Measurements from ENCODE around the gene ZNF430.
"Not testable (repeated sequence)": the region's sequence is repeated elsewhere in the genome, so short reads cannot be mapped to it uniquely, and the experiment has no call there.

ZNF430 gene

GRCh38 chr19:21020298-21021227, at the start of gene ZNF430:
ZNF430 (plus strand) TSS chr19:21020657; CDS start chr19:21020801, 144 bp downstream.
- peak; percentile 90 for DNase-seq

GRCh38 chr19:20992788-20993187, 27.7 kb upstream of the ZNF430 start:
- not testable (repeated sequence) for H3K4me3 Mint-ChIP-seq; H3K27me3 Mint-ChIP-seq; H3K27ac Mint-ChIP-seq; H3K4me1 Mint-ChIP-seq (ENCODE audit: low read depth); H3K36me3 Mint-ChIP-seq (ENCODE audit: low read depth); DNase-seq
- H3K9me3 Mint-ChIP-seq, result peaks cover 24% of the 10 kb centered on the region

More at GRCh38 chr19:21020298-21021227, at the start of gene ZNF430:
- Mint-ChIP-seq H3K36me3 (ENCODE audit: low read depth) (peaks cover 52% of the 10 kb centered on the region), H3K4me3 (peak within 1 kb of the TSS; percentile 100), H3K27ac (peak within 1 kb of the TSS; percentile 100), H3K27me3 (no peaks in the 10 kb centered on the region), H3K4me1 (ENCODE audit: low read depth) (peaks cover 45% of the 10 kb centered on the region), H3K9me3 (no peaks in the 10 kb centered on the region)

GRCh38 chr19:20999731-21000352, 20.6 kb upstream of the ZNF430 start:
- Mint-ChIP-seq H3K9me3 (no peaks in the 10 kb centered on the region), H3K36me3 (ENCODE audit: low read depth) (peaks cover 9% of the 10 kb centered on the region), H3K4me3 (peak overlapping the region; percentile 95), H3K27ac (peak overlapping the region; percentile 91), H3K4me1 (ENCODE audit: low read depth) (peaks cover 4% of the 10 kb centered on the region), H3K27me3 (no peaks in the 10 kb centered on the region)
- peak; percentile 88 for DNase-seq

GRCh38 chr19:21021238-21021637, 781 bp downstream of the ZNF430 start:
- Mint-ChIP-seq H3K27ac (peak overlapping the region; percentile 100), H3K4me3 (peak overlapping the region; percentile 100), H3K4me1 (ENCODE audit: low read depth) (peaks cover 52% of the 10 kb centered on the region), H3K36me3 (ENCODE audit: low read depth) (peaks cover 58% of the 10 kb centered on the region)
- not testable (repeated sequence) for H3K27me3 Mint-ChIP-seq, DNase-seq, H3K9me3 Mint-ChIP-seq

GRCh38 chr19:21022996-21023395, 2.5 kb downstream of the ZNF430 start:
- DNase-seq, result no peak
- Mint-ChIP-seq H3K27ac (peak overlapping the region; percentile 100), H3K4me3 (peak overlapping the region; percentile 100), H3K27me3 (no peaks in the 10 kb centered on the region), H3K36me3 (ENCODE audit: low read depth) (peaks cover 76% of the 10 kb centered on the region), H3K9me3 (peaks cover 4% of the 10 kb centered on the region), H3K4me1 (ENCODE audit: low read depth) (peaks cover 67% of the 10 kb centered on the region)

GRCh38 chr19:21023901-21024300, 3.4 kb downstream of the ZNF430 start:
- DNase-seq, result no peak
- peak overlapping the region; percentile 100 for H3K4me3 Mint-ChIP-seq
- H3K9me3 Mint-ChIP-seq, result peaks cover 6% of the 10 kb centered on the region
- H3K27me3 Mint-ChIP-seq, result no peaks in the 10 kb centered on the region
- H3K27ac Mint-ChIP-seq, result peak overlapping the region; percentile 100
- peaks cover 76% of the 10 kb centered on the region for H3K4me1 Mint-ChIP-seq (ENCODE audit: low read depth)
- H3K36me3 Mint-ChIP-seq (ENCODE audit: low read depth), result peaks cover 85% of the 10 kb centered on the region

GRCh38 chr19:21028969-21029268, 8.5 kb downstream of the ZNF430 start:
- peaks cover 95% of the 10 kb centered on the region for H3K36me3 Mint-ChIP-seq (ENCODE audit: low read depth)
- peak overlapping the region; percentile 53 for H3K27ac Mint-ChIP-seq

GRCh38 chr19:21045028-21045427, 24.6 kb downstream of the ZNF430 start:
- Mint-ChIP-seq H3K9me3 (peaks cover 55% of the 10 kb centered on the region), H3K4me1 (ENCODE audit: low read depth) (peaks cover 19% of the 10 kb centered on the region), H3K4me3 (no peak overlapping the region), H3K36me3 (ENCODE audit: low read depth) (peaks cover 92% of the 10 kb centered on the region), H3K27me3 (no peaks in the 10 kb centered on the region), H3K27ac (no peak overlapping the region)
- DNase-seq, result no peak

More at GRCh38 chr19:21028969-21029268, 8.5 kb downstream of the ZNF430 start:
- Mint-ChIP-seq H3K4me1 (ENCODE audit: low read depth) (peaks cover 71% of the 10 kb centered on the region), H3K27me3 (no peaks in the 10 kb centered on the region), H3K9me3 (peaks cover 6% of the 10 kb centered on the region), H3K4me3 (peak overlapping the region; percentile 43)
- no peak for DNase-seq

- peaks cover 91% of the 10 kb centered on the region for H3K36me3 Mint-ChIP-seq (ENCODE audit: low read depth)
- no peak for DNase-seq
- peaks cover 52% of the 10 kb centered on the region for H3K9me3 Mint-ChIP-seq
- no peaks in the 10 kb centered on the region for H3K27me3 Mint-ChIP-seq
- peaks cover 19% of the 10 kb centered on the region for H3K4me1 Mint-ChIP-seq (ENCODE audit: low read depth)
- no peak overlapping the region for H3K27ac Mint-ChIP-seq
- no peak overlapping the region for H3K4me3 Mint-ChIP-seq
These were observed 26.0 kb downstream of the ZNF430 start for GRCh38 chr19:21046489-21046888.

- no peak overlapping the region for H3K4me3 Mint-ChIP-seq
- no peak overlapping the region for H3K27ac Mint-ChIP-seq
- no peaks in the 10 kb centered on the region for H3K27me3 Mint-ChIP-seq
- H3K36me3 Mint-ChIP-seq (ENCODE audit: low read depth), result peaks cover 90% of the 10 kb centered on the region
- peaks cover 56% of the 10 kb centered on the region for H3K9me3 Mint-ChIP-seq
- peaks cover 19% of the 10 kb centered on the region for H3K4me1 Mint-ChIP-seq (ENCODE audit: low read depth)
- no peak for DNase-seq
These were observed 27.3 kb downstream of the ZNF430 start for GRCh38 chr19:21047716-21048115.

- H3K9me3 Mint-ChIP-seq, result peaks cover 31% of the 10 kb centered on the region
- H3K27ac Mint-ChIP-seq, result no peak overlapping the region
- H3K27me3 Mint-ChIP-seq, result no peaks in the 10 kb centered on the region
- peaks cover 90% of the 10 kb centered on the region for H3K36me3 Mint-ChIP-seq (ENCODE audit: low read depth)
- no peak overlapping the region for H3K4me3 Mint-ChIP-seq
- DNase-seq, result no peak
- no peaks in the 10 kb centered on the region for H3K4me1 Mint-ChIP-seq (ENCODE audit: low read depth)
These were observed 32.4 kb downstream of the ZNF430 start for GRCh38 chr19:21052902-21053301.

- Mint-ChIP-seq H3K9me3 (peaks cover 17% of the 10 kb centered on the region), H3K4me3 (no peak overlapping the region), H3K27ac (no peak overlapping the region), H3K27me3 (no peaks in the 10 kb centered on the region), H3K4me1 (ENCODE audit: low read depth) (no peaks in the 10 kb centered on the region), H3K36me3 (ENCODE audit: low read depth) (peaks cover 69% of the 10 kb centered on the region)
- DNase-seq, result no peak
These were observed 44.9 kb downstream of the ZNF430 start for GRCh38 chr19:21065336-21065735.

GRCh38 chr19:21082011-21082975, 61.8 kb downstream of the ZNF430 start, which contains the start of gene ZNF714:
ZNF714 (plus strand) TSS chr19:21082203; CDS start chr19:21098269, 16,066 bp downstream.
- Mint-ChIP-seq H3K4me1 (ENCODE audit: low read depth) (peaks cover 22% of the 10 kb centered on the region), H3K9me3 (peaks cover 2% of the 10 kb centered on the region), H3K27ac (peak within 1 kb of the TSS; percentile 95), H3K27me3 (no peaks in the 10 kb centered on the region), H3K4me3 (peak within 1 kb of the TSS; percentile 98), H3K36me3 (ENCODE audit: low read depth) (peaks cover 63% of the 10 kb centered on the region)
- peak; percentile 79 for DNase-seq

- Mint-ChIP-seq H3K27ac (no peak overlapping the region), H3K4me1 (ENCODE audit: low read depth) (peaks cover 22% of the 10 kb centered on the region), H3K27me3 (no peaks in the 10 kb centered on the region), H3K9me3 (no peaks in the 10 kb centered on the region), H3K36me3 (ENCODE audit: low read depth) (peaks cover 72% of the 10 kb centered on the region), H3K4me3 (no peak overlapping the region)
- DNase-seq, result no peak
These were observed 63.9 kb downstream of the ZNF430 start for GRCh38 chr19:21084343-21084742.

Data from activated T-cell treated with anti-CD3 and anti-CD28 coated beads, Interleukin-2, amount 50 U/mL, for 24 hours (primary cell).